ENCODE measurements around the gene TMEM237.

TMEM237 gene

GRCh38 chr2:201653221-201653620, 9.9 kb upstream of the TMEM237 start:
- TF ChIP-seq EZH2 (IDR thresholded peaks at IDR 0.05) = no peak
- no peak for TF ChIP-seq POLR2AphosphoS5 (IDR thresholded peaks at IDR 0.05; ENCODE audit: borderline replicate concordance, low read depth, low read length)
- no peak for TF ChIP-seq FOXP2 (optimal IDR thresholded peaks at IDR 0.05; ENCODE audit: control extremely low read depth, extremely low read length, insufficient read depth)
- no peak for DNase-seq (ENCODE audit: low read depth, low spot score)
- H3K36me3 ChIP-seq (ENCODE audit: insufficient read depth, low read length) = no peaks in the 10 kb centered on the region
- peak overlapping the region; percentile 51 for H3K9ac ChIP-seq (ENCODE audit: insufficient read length)
- peak overlapping the region; percentile 55 for H3K4me3 ChIP-seq
- no peaks in the 10 kb centered on the region for H3K9me3 ChIP-seq (ENCODE audit: low read depth, low read length)
- H3K27ac ChIP-seq = peak overlapping the region; percentile 96

- TF ChIP-seq FOXP2 (optimal IDR thresholded peaks at IDR 0.05; ENCODE audit: control extremely low read depth, extremely low read length, insufficient read depth) (no peak), POLR2AphosphoS5 (IDR thresholded peaks at IDR 0.05; ENCODE audit: borderline replicate concordance, low read depth, low read length) (no peak), EZH2 (IDR thresholded peaks at IDR 0.05) (no peak)
- no peak for DNase-seq (ENCODE audit: low read depth, low spot score)
- Histone ChIP-seq H3K27ac (no peak overlapping the region), H3K4me3 (no peak overlapping the region), H3K36me3 (ENCODE audit: insufficient read depth, low read length) (no peaks in the 10 kb centered on the region), H3K9ac (ENCODE audit: insufficient read length) (no peak overlapping the region), H3K9me3 (ENCODE audit: low read depth, low read length) (no peaks in the 10 kb centered on the region)
Measured at GRCh38 chr2:201649442-201649841, 6.1 kb upstream of the TMEM237 start.

GRCh38 chr2:201647431-201647830, 4.1 kb upstream of the TMEM237 start:
- DNase-seq (ENCODE audit: low read depth, low spot score) = no peak
- H3K9me3 ChIP-seq (ENCODE audit: low read depth, low read length) = no peaks in the 10 kb centered on the region
- H3K27ac ChIP-seq = no peak overlapping the region
- TF ChIP-seq FOXP2 (optimal IDR thresholded peaks at IDR 0.05; ENCODE audit: control extremely low read depth, extremely low read length, insufficient read depth) (no peak), EZH2 (IDR thresholded peaks at IDR 0.05) (no peak), POLR2AphosphoS5 (IDR thresholded peaks at IDR 0.05; ENCODE audit: borderline replicate concordance, low read depth, low read length) (no peak)
- H3K4me3 ChIP-seq = no peak overlapping the region
- H3K36me3 ChIP-seq (ENCODE audit: insufficient read depth, low read length) = no peaks in the 10 kb centered on the region
- H3K9ac ChIP-seq (ENCODE audit: insufficient read length) = no peak overlapping the region

GRCh38 chr2:201644001-201644400, 698 bp upstream of the TMEM237 start:
- Histone ChIP-seq H3K9ac (ENCODE audit: insufficient read length) (no peak overlapping the region), H3K36me3 (ENCODE audit: insufficient read depth, low read length) (peaks cover 3% of the 10 kb centered on the region; the same call in 1 of the 2 replicates), H3K9me3 (ENCODE audit: low read depth, low read length) (no peaks in the 10 kb centered on the region), H3K27ac (peak overlapping the region; percentile 74), H3K4me3 (peak overlapping the region; percentile 80)
- no peak for DNase-seq (ENCODE audit: low read depth, low spot score)
- TF ChIP-seq EZH2 (IDR thresholded peaks at IDR 0.05) (no peak), FOXP2 (optimal IDR thresholded peaks at IDR 0.05; ENCODE audit: control extremely low read depth, extremely low read length, insufficient read depth) (no peak), POLR2AphosphoS5 (IDR thresholded peaks at IDR 0.05; ENCODE audit: borderline replicate concordance, low read depth, low read length) (no peak)

- Histone ChIP-seq H3K9me3 (ENCODE audit: low read depth, low read length) (no peaks in the 10 kb centered on the region), H3K27ac (peak overlapping the region; percentile 74), H3K36me3 (ENCODE audit: insufficient read depth, low read length) (peaks cover 15% of the 10 kb centered on the region), H3K4me3 (peak overlapping the region; percentile 80), H3K9ac (ENCODE audit: insufficient read length) (peak overlapping the region; percentile 76)
- DNase-seq (ENCODE audit: low read depth, low spot score) = no peak
- no peak for TF ChIP-seq EZH2 (IDR thresholded peaks at IDR 0.05)
- TF ChIP-seq FOXP2 (optimal IDR thresholded peaks at IDR 0.05; ENCODE audit: control extremely low read depth, extremely low read length, insufficient read depth) = peak; percentile 61
- peak; percentile 77 for TF ChIP-seq POLR2AphosphoS5 (IDR thresholded peaks at IDR 0.05; ENCODE audit: borderline replicate concordance, low read depth, low read length)
Measured at GRCh38 chr2:201642579-201643215, 606 bp downstream of the TMEM237 start.

- peaks cover 17% of the 10 kb centered on the region for H3K36me3 ChIP-seq (ENCODE audit: insufficient read depth, low read length)
- H3K9me3 ChIP-seq (ENCODE audit: low read depth, low read length) = no peaks in the 10 kb centered on the region
- peak overlapping the region; percentile 74 for H3K27ac ChIP-seq
- no peak for DNase-seq (ENCODE audit: low read depth, low spot score)
- H3K4me3 ChIP-seq = peak overlapping the region; percentile 80
- TF ChIP-seq FOXP2 (optimal IDR thresholded peaks at IDR 0.05; ENCODE audit: control extremely low read depth, extremely low read length, insufficient read depth) (no peak), POLR2AphosphoS5 (IDR thresholded peaks at IDR 0.05; ENCODE audit: borderline replicate concordance, low read depth, low read length) (no peak), EZH2 (IDR thresholded peaks at IDR 0.05) (no peak)
- peak overlapping the region; percentile 76 for H3K9ac ChIP-seq (ENCODE audit: insufficient read length)
Measured at GRCh38 chr2:201642086-201642578, 1.2 kb downstream of the TMEM237 start.

- DNase-seq (ENCODE audit: low read depth, low spot score) = no peak
- H3K36me3 ChIP-seq (ENCODE audit: insufficient read depth, low read length) = peaks cover 43% of the 10 kb centered on the region
Measured at GRCh38 chr2:201639205-201639604, 4.1 kb downstream of the TMEM237 start.

GRCh38 chr2:201638326-201638725, 5.0 kb downstream of the TMEM237 start:
- no peak overlapping the region for H3K9ac ChIP-seq (ENCODE audit: insufficient read length)
- no peak for DNase-seq (ENCODE audit: low read depth, low spot score)
- TF ChIP-seq FOXP2 (optimal IDR thresholded peaks at IDR 0.05; ENCODE audit: control extremely low read depth, extremely low read length, insufficient read depth) = no peak
- no peak for TF ChIP-seq EZH2 (IDR thresholded peaks at IDR 0.05)
- no peak for TF ChIP-seq POLR2AphosphoS5 (IDR thresholded peaks at IDR 0.05; ENCODE audit: borderline replicate concordance, low read depth, low read length)
- no peaks in the 10 kb centered on the region for H3K9me3 ChIP-seq (ENCODE audit: low read depth, low read length)
- H3K27ac ChIP-seq = no peak overlapping the region
- H3K4me3 ChIP-seq = no peak overlapping the region
- H3K36me3 ChIP-seq (ENCODE audit: insufficient read depth, low read length) = peaks cover 52% of the 10 kb centered on the region

More at GRCh38 chr2:201639205-201639604, 4.1 kb downstream of the TMEM237 start:
- TF ChIP-seq FOXP2 (optimal IDR thresholded peaks at IDR 0.05; ENCODE audit: control extremely low read depth, extremely low read length, insufficient read depth) = no peak
- no peak for TF ChIP-seq POLR2AphosphoS5 (IDR thresholded peaks at IDR 0.05; ENCODE audit: borderline replicate concordance, low read depth, low read length)
- no peak for TF ChIP-seq EZH2 (IDR thresholded peaks at IDR 0.05)
- H3K4me3 ChIP-seq = no peak overlapping the region
- no peak overlapping the region for H3K27ac ChIP-seq
- no peak overlapping the region for H3K9ac ChIP-seq (ENCODE audit: insufficient read length)
- H3K9me3 ChIP-seq (ENCODE audit: low read depth, low read length) = no peaks in the 10 kb centered on the region

All from SK-N-MC (cell line).